ENCODE measurements around the gene PEAK3. TPM values are rescaled to one million over a fixed set of nuclear protein-coding genes. Genes with fewer than 3 reads are reported as not detected.

PEAK3 gene
- total RNA-seq, 1 donor from 2014 or later: not detected

DNA sequence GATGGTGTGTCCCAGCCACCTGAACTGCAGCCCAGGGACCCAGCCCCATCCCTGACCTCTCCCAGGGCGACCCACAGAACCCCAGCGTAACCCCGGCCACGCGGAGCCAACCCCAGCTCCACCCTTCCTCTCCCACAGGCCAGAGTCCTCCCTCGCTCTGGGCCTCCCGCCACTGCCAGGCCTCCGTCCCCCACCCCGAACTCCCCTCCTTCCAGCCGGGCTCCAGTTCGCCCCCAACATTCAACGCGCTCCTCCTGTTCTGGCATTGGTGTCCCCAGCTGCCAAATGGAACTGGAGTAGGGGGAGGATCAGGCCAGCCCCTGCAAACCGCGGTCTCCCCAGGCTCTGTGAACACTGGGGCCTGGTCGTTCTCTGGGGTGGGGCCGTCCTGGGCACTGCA is 18.6 kb upstream of the PEAK3 start:
- no peak overlapping the region for H3K27ac Mint-ChIP-seq (ENCODE audit: unreplicated experiment)
- peaks cover 9% of the 10 kb centered on the region for H3K27me3 Mint-ChIP-seq (ENCODE audit: unreplicated experiment)
- peaks cover 3% of the 10 kb centered on the region for H3K4me1 Mint-ChIP-seq (ENCODE audit: low read depth, unreplicated experiment)
- H3K4me3 Mint-ChIP-seq (ENCODE audit: unreplicated experiment): no peak overlapping the region
- H3K36me3 Mint-ChIP-seq (ENCODE audit: unreplicated experiment): no peaks in the 10 kb centered on the region
- DNase-seq: no peak
- no peak for TF ChIP-seq CTCF (IDR thresholded peaks at IDR 0.05; ENCODE audit: partially characterized antibody, unreplicated experiment)
- peaks cover 2% of the 10 kb centered on the region for H3K9me3 Mint-ChIP-seq (ENCODE audit: unreplicated experiment)

- TF ChIP-seq CTCF (IDR thresholded peaks at IDR 0.05; ENCODE audit: partially characterized antibody, unreplicated experiment): no peak
- H3K27me3 Mint-ChIP-seq (ENCODE audit: unreplicated experiment): peaks cover 5% of the 10 kb centered on the region
These were observed 14.2 kb upstream of the PEAK3 start for GRCh38 chr19:2296141-2296540.

DNA sequence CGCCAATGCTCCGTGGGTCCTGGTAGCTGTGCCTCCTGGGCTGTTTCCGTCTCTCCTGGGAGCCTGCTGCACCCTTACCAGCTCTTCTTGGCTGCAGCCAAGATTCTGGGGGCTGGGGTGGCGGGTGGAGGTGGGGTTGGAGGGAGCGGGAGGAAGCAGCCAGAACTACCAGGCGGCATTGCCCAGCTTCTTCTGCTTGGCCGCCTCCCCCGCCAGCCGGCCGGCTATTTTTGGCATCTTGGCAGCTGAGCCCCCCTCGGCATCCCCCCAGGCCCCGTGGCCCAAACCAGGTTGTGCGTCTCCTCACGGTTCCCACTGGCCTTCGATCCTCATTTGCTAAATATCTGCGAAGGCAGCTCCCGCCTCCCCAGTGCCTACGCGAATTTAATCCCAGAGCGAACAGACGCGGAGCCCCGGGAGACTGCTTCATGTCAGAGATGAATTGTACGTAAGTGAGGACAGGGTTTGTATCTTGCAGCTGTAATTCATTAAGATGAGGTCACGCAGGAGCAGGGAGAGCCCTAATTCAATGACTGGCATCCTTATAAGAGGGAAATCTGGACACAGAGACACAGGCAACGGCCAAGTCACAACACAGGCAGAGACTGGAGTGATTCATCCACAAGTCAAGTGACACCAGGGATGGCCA is 12.8 kb upstream of the PEAK3 start:
- H3K9me3 Mint-ChIP-seq (ENCODE audit: unreplicated experiment): peaks cover 2% of the 10 kb centered on the region
- peak; percentile 54 for DNase-seq
- TF ChIP-seq CTCF (IDR thresholded peaks at IDR 0.05; ENCODE audit: partially characterized antibody, unreplicated experiment): no peak
- H3K4me3 Mint-ChIP-seq (ENCODE audit: unreplicated experiment): peak overlapping the region; percentile 63
- peaks cover 5% of the 10 kb centered on the region for H3K4me1 Mint-ChIP-seq (ENCODE audit: low read depth, unreplicated experiment)
- H3K36me3 Mint-ChIP-seq (ENCODE audit: unreplicated experiment): no peaks in the 10 kb centered on the region
- H3K27me3 Mint-ChIP-seq (ENCODE audit: unreplicated experiment): peaks cover 5% of the 10 kb centered on the region
- H3K27ac Mint-ChIP-seq (ENCODE audit: unreplicated experiment): no peak overlapping the region

More at GRCh38 chr19:2296141-2296540, 14.2 kb upstream of the PEAK3 start:
- Mint-ChIP-seq H3K36me3 (ENCODE audit: unreplicated experiment) (no peaks in the 10 kb centered on the region), H3K27ac (ENCODE audit: unreplicated experiment) (no peak overlapping the region), H3K9me3 (ENCODE audit: unreplicated experiment) (peaks cover 2% of the 10 kb centered on the region), H3K4me1 (ENCODE audit: low read depth, unreplicated experiment) (peaks cover 6% of the 10 kb centered on the region), H3K4me3 (ENCODE audit: unreplicated experiment) (no peak overlapping the region)
- DNase-seq: no peak

- TF ChIP-seq CTCF (IDR thresholded peaks at IDR 0.05; ENCODE audit: partially characterized antibody, unreplicated experiment): peak; percentile 45
- DNase-seq: peak; percentile 84
- Mint-ChIP-seq H3K27ac (ENCODE audit: unreplicated experiment) (no peak overlapping the region), H3K4me1 (ENCODE audit: low read depth, unreplicated experiment) (peaks cover 12% of the 10 kb centered on the region), H3K27me3 (ENCODE audit: unreplicated experiment) (peaks cover 21% of the 10 kb centered on the region), H3K4me3 (ENCODE audit: unreplicated experiment) (no peak overlapping the region), H3K9me3 (ENCODE audit: unreplicated experiment) (peaks cover 10% of the 10 kb centered on the region), H3K36me3 (ENCODE audit: unreplicated experiment) (no peaks in the 10 kb centered on the region)
These were observed 9.3 kb upstream of the PEAK3 start for GRCh38 chr19:2291185-2291751.

GRCh38 chr19:2290441-2291184 is 8.6 kb upstream of the PEAK3 start:
- Mint-ChIP-seq H3K4me1 (ENCODE audit: low read depth, unreplicated experiment) (peaks cover 12% of the 10 kb centered on the region), H3K27me3 (ENCODE audit: unreplicated experiment) (peaks cover 21% of the 10 kb centered on the region), H3K36me3 (ENCODE audit: unreplicated experiment) (no peaks in the 10 kb centered on the region), H3K27ac (ENCODE audit: unreplicated experiment) (no peak overlapping the region), H3K4me3 (ENCODE audit: unreplicated experiment) (no peak overlapping the region), H3K9me3 (ENCODE audit: unreplicated experiment) (peaks cover 10% of the 10 kb centered on the region)
- no peak for DNase-seq
- TF ChIP-seq CTCF (IDR thresholded peaks at IDR 0.05; ENCODE audit: partially characterized antibody, unreplicated experiment): no peak
